ENCODE data around the gene BCL11A.

Gene BCL11A

GRCh38 chr2:60533101-60534051 is 20.1 kb downstream of the BCL11A start:
- no peaks in the 10 kb centered on the region for H3K27me3 ChIP-seq (ENCODE audit: low read length)
- peak overlapping the region; percentile 21 for H3K4me3 ChIP-seq (ENCODE audit: insufficient read depth, low read length, poor library complexity, severe bottlenecking)
- peak overlapping the region; percentile 66 for H3K27ac ChIP-seq (ENCODE audit: low read depth, low read length)
- H3K79me2 ChIP-seq (ENCODE audit: insufficient read depth, low read length), result peaks cover 100% of the 10 kb centered on the region
- peak overlapping the region; percentile 45 for H3K9ac ChIP-seq (ENCODE audit: low read length)
- no peak overlapping the region for H2AFZ ChIP-seq (ENCODE audit: low read depth, low read length, severe bottlenecking)
- peaks cover 15% of the 10 kb centered on the region; the same call in 1 of the 2 replicates for H3K36me3 ChIP-seq (ENCODE audit: low read length)
- TF ChIP-seq CTCF (IDR thresholded peaks at IDR 0.05; ENCODE audit: insufficient read depth, low read length, poor library complexity, severe bottlenecking) (no peak), EZH2phosphoT487 (conservative IDR thresholded peaks at IDR 0.05; ENCODE audit: low read length) (no peak)
- H3K9me2 ChIP-seq (replicated peaks; ENCODE audit: insufficient read depth, low read length), result no peaks in the 10 kb centered on the region
- peaks cover 68% of the 10 kb centered on the region for H3F3A ChIP-seq (ENCODE audit: insufficient read depth)
- H3K9me3 ChIP-seq (ENCODE audit: insufficient read depth, low read length), result no peaks in the 10 kb centered on the region
- H3K4me2 ChIP-seq (ENCODE audit: low read depth, low read length, poor library complexity, severe bottlenecking), result peak overlapping the region; percentile 84
- H4K20me1 ChIP-seq (ENCODE audit: low read depth, low read length), result peaks cover 34% of the 10 kb centered on the region

GRCh38 chr2:60532421-60532820 is 21.0 kb downstream of the BCL11A start:
- Histone ChIP-seq H3K27ac (ENCODE audit: low read depth, low read length) (peak overlapping the region; percentile 66), H3K4me2 (ENCODE audit: low read depth, low read length, poor library complexity, severe bottlenecking) (peak overlapping the region; percentile 84), H3K9me2 (replicated peaks; ENCODE audit: insufficient read depth, low read length) (no peaks in the 10 kb centered on the region), H4K20me1 (ENCODE audit: low read depth, low read length) (peaks cover 34% of the 10 kb centered on the region), H3K4me3 (ENCODE audit: insufficient read depth, low read length, poor library complexity, severe bottlenecking) (peak overlapping the region; percentile 39), H3K9me3 (ENCODE audit: insufficient read depth, low read length) (no peaks in the 10 kb centered on the region), H3F3A (ENCODE audit: insufficient read depth) (peaks cover 58% of the 10 kb centered on the region), H3K27me3 (ENCODE audit: low read length) (no peaks in the 10 kb centered on the region), H3K9ac (ENCODE audit: low read length) (peak overlapping the region; percentile 45), H2AFZ (ENCODE audit: low read depth, low read length, severe bottlenecking) (no peak overlapping the region), H3K36me3 (ENCODE audit: low read length) (peaks cover 9% of the 10 kb centered on the region; the same call in 1 of the 2 replicates), H3K79me2 (ENCODE audit: insufficient read depth, low read length) (peaks cover 100% of the 10 kb centered on the region)
- no peak for TF ChIP-seq CTCF (IDR thresholded peaks at IDR 0.05; ENCODE audit: insufficient read depth, low read length, poor library complexity, severe bottlenecking)
- no peak for TF ChIP-seq EZH2phosphoT487 (conservative IDR thresholded peaks at IDR 0.05; ENCODE audit: low read length)

GRCh38 chr2:60531701-60532133 is 21.7 kb downstream of the BCL11A start:
- Histone ChIP-seq H3K4me3 (ENCODE audit: insufficient read depth, low read length, poor library complexity, severe bottlenecking) (peak overlapping the region; percentile 39), H3K4me2 (ENCODE audit: low read depth, low read length, poor library complexity, severe bottlenecking) (peak overlapping the region; percentile 84), H3K9me2 (replicated peaks; ENCODE audit: insufficient read depth, low read length) (no peaks in the 10 kb centered on the region), H2AFZ (ENCODE audit: low read depth, low read length, severe bottlenecking) (no peak overlapping the region), H3K36me3 (ENCODE audit: low read length) (peaks cover 9% of the 10 kb centered on the region), H3K27me3 (ENCODE audit: low read length) (no peaks in the 10 kb centered on the region), H3K9me3 (ENCODE audit: insufficient read depth, low read length) (no peaks in the 10 kb centered on the region), H3F3A (ENCODE audit: insufficient read depth) (peaks cover 51% of the 10 kb centered on the region), H3K9ac (ENCODE audit: low read length) (peak overlapping the region; percentile 45), H4K20me1 (ENCODE audit: low read depth, low read length) (peaks cover 40% of the 10 kb centered on the region), H3K27ac (ENCODE audit: low read depth, low read length) (peak overlapping the region; percentile 66), H3K79me2 (ENCODE audit: insufficient read depth, low read length) (peaks cover 100% of the 10 kb centered on the region)
- TF ChIP-seq EZH2phosphoT487 (conservative IDR thresholded peaks at IDR 0.05; ENCODE audit: low read length) (no peak), CTCF (IDR thresholded peaks at IDR 0.05; ENCODE audit: insufficient read depth, low read length, poor library complexity, severe bottlenecking) (no peak)

All from SU-DHL-6 (cell line).